Motor neuron (in vitro differentiated cells): ENCODE results near the gene TMEM82. TPM values are rescaled to one million over a fixed set of nuclear protein-coding genes. Genes with fewer than 3 reads are reported as not detected.

Experiments used
- ATAC-seq, 8 experiments: fragments of 200-7000 bp; cut with Tn5 transposase; replicated peaks in 6 of 8; 2 replicates each; pipeline ENCODE4 v1.8.0; 2021; ENCODE audit warnings: mild to moderate bottlenecking in 8 of 8, moderate library complexity in 8 of 8
- H3K27ac ChIP-seq, 2 donors: fragments of 250-450 bp; sonication (Bioruptor Pico); 2 replicates each; pipeline ENCODE4 v1.9.0; 2021; ENCODE audit warnings: antibody characterized with exemption in 2 of 2, mild to moderate bottlenecking in 2 of 2, moderate library complexity in 1 of 2
- H3K4me1 ChIP-seq, 2 donors: fragments of 250-450 bp; sonication (Bioruptor Pico); replicated peaks in 1 of 2; 2 replicates each; pipeline ENCODE4 v1.6.1; 2021; ENCODE audit warnings: antibody characterized with exemption in 2 of 2, mild to moderate bottlenecking in 2 of 2, moderate library complexity in 1 of 2
- H3K4me3 ChIP-seq, 5 donors: fragments of 250-450 bp; sonication (Bioruptor Pico); 2 replicates each; pipeline ENCODE4 v1.9.0; 2021; ENCODE audit warnings: antibody characterized with exemption in 5 of 5, mild to moderate bottlenecking in 5 of 5, moderate library complexity in 4 of 5
- WGBS, 10 experiments: fragments of 450-650 bp; shearing (Covaris generic); methylation state at CpG; one replicate each; pipeline ENCODE4 v1.0.0; 2022; 5-methylcytosine and 5-hydroxymethylcytosine counted together
- in situ Hi-C, 9 experiments: fragments of 400-800 bp; cut with MboI; loops; one replicate each; pipeline ENCODE4 v1.15.0; 2021; ENCODE audit warnings: low sequenced_read_pairs in 9 of 9, low pct_unique_long_range_greater_than_20kb in 2 of 9; ENCODE audit not compliant: unreplicated experiment in 9 of 9
- total RNA-seq, 8 experiments: library from RNA; unstranded; fragments of 300-600 nt; gene quantifications; 2 replicates each; pipeline versions ENCODE4 v1.2.3 to v1.2.4, GENCODE V29; 2022

TMEM82 gene
- total RNA-seq, 8 experiments from 2014 or later: 0.28 TPM; not detected in 7

- H3K4me3 ChIP-seq: no peak overlapping the region
- no peaks in the 10 kb centered on the region for H3K4me1 ChIP-seq
- in situ Hi-C loops: no loop called here
- no peak overlapping the region for H3K27ac ChIP-seq
- ATAC-seq: peak in 6 of 8 experiments; percentile 16 to 65 (median 50)
- WGBS, 10 experiments: 38 to 95% (median 76%) methylated on average over 1 to 10 of the region's 20 CpGs; no CpG with 5 or more reads in 3 of the 10 experiments
These were observed 18.6 kb upstream of the TMEM82 start for GRCh38 chr1:15723631-15724246.

- in situ Hi-C loops: no loop called here
These were observed 17.1 kb upstream of the TMEM82 start for GRCh38 chr1:15724949-15725880.

GRCh38 chr1:15726508-15726907 is 15.8 kb upstream of the TMEM82 start:
- Histone ChIP-seq H3K4me1 (no peaks in the 10 kb centered on the region), H3K27ac (no peak overlapping the region), H3K4me3 (no peak overlapping the region)
- in situ Hi-C loops: no loop called here
- WGBS, 10 experiments: 95 to 100% (median 96%) methylated on average over 2 to 6 of the region's 9 CpGs; no CpG with 5 or more reads in 7 of the 10 experiments
- peak in 3 of 8 experiments; percentile 14 to 38 (median 24) for ATAC-seq

More at GRCh38 chr1:15724949-15725880, 17.1 kb upstream of the TMEM82 start:
- no peaks in the 10 kb centered on the region for H3K4me1 ChIP-seq
- ATAC-seq: peak in 1 of 8 experiments; percentile 18
- no peak overlapping the region for H3K27ac ChIP-seq
- no peak overlapping the region for H3K4me3 ChIP-seq
- WGBS, 10 experiments: 50 to 93% (median 80%) methylated on average over 1 to 7 of the region's 26 CpGs; no CpG with 5 or more reads in 3 of the 10 experiments

- Histone ChIP-seq H3K4me3 (no peak overlapping the region), H3K27ac (no peak overlapping the region), H3K4me1 (no peaks in the 10 kb centered on the region)
- ATAC-seq: no peak
- in situ Hi-C loops: no loop called here
- WGBS, 10 experiments: 73 to 100% (median 88%) methylated on average over 1 to 9 of the region's 21 CpGs; no CpG with 5 or more reads in 5 of the 10 experiments
These were observed 15.3 kb upstream of the TMEM82 start for GRCh38 chr1:15727021-15727420.

- peak in 1 of 8 experiments; percentile 7 for ATAC-seq
- in situ Hi-C loops: no loop called here
- H3K27ac ChIP-seq: no peak overlapping the region
- 87 to 100% (median 94%) methylated on average over 2 to 5 of the region's 13 CpGs; no CpG with 5 or more reads in 6 of the 10 experiments for WGBS, 10 experiments
- H3K4me3 ChIP-seq: no peak overlapping the region
- H3K4me1 ChIP-seq: no peaks in the 10 kb centered on the region
These were observed 14.9 kb upstream of the TMEM82 start for GRCh38 chr1:15727424-15727823.

- no peak for ATAC-seq
- Histone ChIP-seq H3K4me3 (no peak overlapping the region), H3K4me1 (no peaks in the 10 kb centered on the region), H3K27ac (no peak overlapping the region)
- WGBS, 10 experiments: 80 to 97% (median 90%) methylated on average over 1 to 15 of the region's 23 CpGs; no CpG with 5 or more reads in 5 of the 10 experiments
- in situ Hi-C loops: no loop called here
These were observed 14.3 kb upstream of the TMEM82 start for GRCh38 chr1:15727866-15728534.

GRCh38 chr1:15728937-15729657 is 13.2 kb upstream of the TMEM82 start:
- no peak overlapping the region for H3K27ac ChIP-seq
- in situ Hi-C loops: no loop called here
- H3K4me1 ChIP-seq: no peaks in the 10 kb centered on the region
- 90 to 100% (median 95%) methylated on average over 1 to 14 of the region's 22 CpGs; no CpG with 5 or more reads in 6 of the 10 experiments for WGBS, 10 experiments
- no peak for ATAC-seq
- H3K4me3 ChIP-seq: no peak overlapping the region

- 98 to 100% (median 100%) methylated on average over 1 to 5 of the region's 16 CpGs; no CpG with 5 or more reads in 7 of the 10 experiments for WGBS, 10 experiments
- Histone ChIP-seq H3K4me1 (peaks cover 0 to 2% of the 10 kb centered on the region in 2 donors), H3K4me3 (no peak overlapping the region), H3K27ac (no peak overlapping the region)
- in situ Hi-C loops: no loop called here
- ATAC-seq: no peak
These were observed 11.9 kb upstream of the TMEM82 start for GRCh38 chr1:15730423-15730822.

- H3K4me1 ChIP-seq: peaks cover 0 to 2% of the 10 kb centered on the region in 2 donors
- ATAC-seq: no peak
- 94 to 100% (median 97%) methylated on average over 2 to 10 of the region's 16 CpGs; no CpG with 5 or more reads in 6 of the 10 experiments for WGBS, 10 experiments
- H3K27ac ChIP-seq: no peak overlapping the region
- in situ Hi-C loops: no loop called here
- no peak overlapping the region for H3K4me3 ChIP-seq
These were observed 11.4 kb upstream of the TMEM82 start for GRCh38 chr1:15730936-15731335.

- H3K4me3 ChIP-seq: no peak overlapping the region
- in situ Hi-C loops: no loop called here
- no peak overlapping the region for H3K27ac ChIP-seq
- H3K4me1 ChIP-seq: peaks cover 0 to 2% of the 10 kb centered on the region in 2 donors
- ATAC-seq: no peak
- 95 to 100% (median 96%) methylated on average over 2 to 16 of the region's 39 CpGs; no CpG with 5 or more reads in 7 of the 10 experiments for WGBS, 10 experiments
These were observed 10.3 kb upstream of the TMEM82 start for GRCh38 chr1:15731735-15732685.

GRCh38 chr1:15732686-15733081 is 9.6 kb upstream of the TMEM82 start:
- H3K4me1 ChIP-seq: peaks cover 0 to 2% of the 10 kb centered on the region in 2 donors
- no peak overlapping the region for H3K4me3 ChIP-seq
- in situ Hi-C loops: no loop called here
- no peak for ATAC-seq
- WGBS, 10 experiments: 80 to 85% (median 80%) methylated on average over 1 to 5 of the region's 7 CpGs; no CpG with 5 or more reads in 7 of the 10 experiments
- no peak overlapping the region for H3K27ac ChIP-seq
